OCI-LY1 (cell line): Measurements from ENCODE around the gene DEGS2.

ENCODE experiments used
- H2AFZ ChIP-seq: fragments of 200-600 bp; sonication (generic), shearing (Covaris generic); 2 replicates; pipeline ENCODE4 v1.6.0; 2014; ENCODE audit warnings: antibody characterized with exemption, mild to moderate bottlenecking, low read length
- H3F3A ChIP-seq: fragments of 200-600 bp; sonication (generic), shearing (Covaris generic); 2 replicates; pipeline ENCODE4 v1.6.0; 2014; ENCODE audit warnings: mild to moderate bottlenecking, antibody characterized with exemption, low read length, moderate library complexity; ENCODE audit not compliant: insufficient read depth
- H3K27ac ChIP-seq: fragments of 200-600 bp; sonication (generic); 2 replicates; pipeline ENCODE4 v1.5.1; 2014; ENCODE audit warnings: low read length, mixed run types, mild to moderate bottlenecking, low read depth; ENCODE audit not compliant: poor library complexity, severe bottlenecking
- H3K27me3 ChIP-seq: fragments of 200-600 bp; sonication (generic); 2 replicates; pipeline ENCODE4 v1.6.0; 2014; ENCODE audit warnings: antibody characterized with exemption, mild to moderate bottlenecking, low read length, moderate library complexity; ENCODE audit not compliant: insufficient read depth
- H3K36me3 ChIP-seq: fragments of 200-600 bp; sonication (generic); 2 replicates; pipeline ENCODE4 v1.6.1; 2014; ENCODE audit warnings: mild to moderate bottlenecking, antibody characterized with exemption, low read length, moderate library complexity, mixed read lengths; ENCODE audit not compliant: insufficient read depth
- H3K4me1 ChIP-seq: fragments of 200-600 bp; sonication (generic); 2 replicates; pipeline ENCODE4 v1.5.1; 2014; ENCODE audit warnings: mild to moderate bottlenecking, low read length, moderate library complexity; ENCODE audit not compliant: insufficient read depth, severe bottlenecking
- H3K4me2 ChIP-seq: fragments of 200-600 bp; sonication (generic), shearing (Covaris generic); 2 replicates; pipeline ENCODE4 v1.6.1; 2014; ENCODE audit warnings: low read length
- H3K4me3 ChIP-seq: fragments of 200-600 bp; sonication (generic); 2 replicates; pipeline ENCODE4 v1.5.1; 2014; ENCODE audit warnings: low read length, low read depth, mild to moderate bottlenecking, mixed read lengths; ENCODE audit not compliant: poor library complexity, severe bottlenecking
- H3K79me2 ChIP-seq: fragments of 200-600 bp; shearing (Covaris generic); 2 replicates; pipeline ENCODE4 v1.6.1; 2016; ENCODE audit warnings: mixed run types, low read length, mixed read lengths; ENCODE audit not compliant: insufficient read depth
- H3K9ac ChIP-seq: fragments of 200-600 bp; sonication (generic), shearing (Covaris generic); 2 replicates; pipeline ENCODE4 v1.6.1; 2014; ENCODE audit warnings: mild to moderate bottlenecking, low read length, mixed read lengths
- H3K9me2 ChIP-seq: fragments of 200-600 bp; sonication (generic), shearing (Covaris generic); 2 replicates; pipeline ENCODE4 v1.6.1; 2014; ENCODE audit warnings: low read depth, mild to moderate bottlenecking, low read length, mixed read lengths
- H3K9me3 ChIP-seq: fragments of 200-600 bp; shearing (Covaris generic); 2 replicates; pipeline ENCODE4 v1.6.1; 2014; ENCODE audit warnings: low read length, mixed read lengths
- H4K20me1 ChIP-seq: fragments of 200-600 bp; sonication (generic), shearing (Covaris generic); 2 replicates; pipeline ENCODE4 v1.6.0; 2016; ENCODE audit warnings: mild to moderate bottlenecking, low read length; ENCODE audit not compliant: insufficient read depth
- CTCF ChIP-seq: fragments of 200-600 bp; sonication (generic), shearing (Covaris generic); IDR thresholded peaks from 2 replicates; pipeline ENCODE4 v1.5.1; 2017; ENCODE audit warnings: mild to moderate bottlenecking, antibody characterized with exemption, low read length, moderate library complexity, mixed read lengths
- EZH2 ChIP-seq: fragments of 200-600 bp; sonication (generic), shearing (Covaris generic); IDR thresholded peaks from 2 replicates; pipeline ENCODE4 v1.8.0; 2017; ENCODE audit warnings: borderline replicate concordance, mixed run types, mild to moderate bottlenecking, antibody characterized with exemption, low read length, moderate library complexity, mixed read lengths

The DEGS2 gene

GRCh38 chr14:100152091-100152490 is 7.4 kb downstream of the DEGS2 start:
- no peaks in the 10 kb centered on the region for H4K20me1 ChIP-seq
- no peaks in the 10 kb centered on the region for H3F3A ChIP-seq
- H2AFZ ChIP-seq = no peak overlapping the region
- no peak overlapping the region for H3K9ac ChIP-seq
- H3K27me3 ChIP-seq = no peaks in the 10 kb centered on the region; the same call in 1 of the 2 replicates
- no peaks in the 10 kb centered on the region for H3K79me2 ChIP-seq
- H3K4me2 ChIP-seq = no peak overlapping the region
- no peaks in the 10 kb centered on the region for H3K9me2 ChIP-seq
- H3K36me3 ChIP-seq = peaks cover 7% of the 10 kb centered on the region; the same call in 1 of the 2 replicates
- no peak overlapping the region for H3K4me3 ChIP-seq
- H3K9me3 ChIP-seq = peaks cover 7% of the 10 kb centered on the region; the same call in 1 of the 2 replicates
- TF ChIP-seq EZH2 (no peak), CTCF (no peak)
- no peak overlapping the region for H3K27ac ChIP-seq
- H3K4me1 ChIP-seq = peaks cover 23% of the 10 kb centered on the region

GRCh38 chr14:100150932-100151587 is 8.4 kb downstream of the DEGS2 start:
- no peak overlapping the region for H2AFZ ChIP-seq
- no peaks in the 10 kb centered on the region for H3F3A ChIP-seq
- TF ChIP-seq EZH2 = no peak
- TF ChIP-seq CTCF = no peak
- no peak overlapping the region for H3K4me2 ChIP-seq
- H3K9me3 ChIP-seq = peaks cover 7% of the 10 kb centered on the region; the same call in 1 of the 2 replicates
- H3K27ac ChIP-seq = no peak overlapping the region
- peaks cover 26% of the 10 kb centered on the region for H3K4me1 ChIP-seq
- no peak overlapping the region for H3K9ac ChIP-seq
- H4K20me1 ChIP-seq = no peaks in the 10 kb centered on the region
- peaks cover 7% of the 10 kb centered on the region; the same call in 1 of the 2 replicates for H3K36me3 ChIP-seq
- H3K27me3 ChIP-seq = no peaks in the 10 kb centered on the region; the same call in 1 of the 2 replicates
- H3K9me2 ChIP-seq = no peaks in the 10 kb centered on the region
- no peaks in the 10 kb centered on the region for H3K79me2 ChIP-seq
- no peak overlapping the region for H3K4me3 ChIP-seq

- Histone ChIP-seq H3F3A (no peaks in the 10 kb centered on the region), H3K9me2 (no peaks in the 10 kb centered on the region), H3K4me1 (peaks cover 18% of the 10 kb centered on the region), H3K27me3 (no peaks in the 10 kb centered on the region; the same call in 1 of the 2 replicates), H2AFZ (no peak overlapping the region), H3K9me3 (peaks cover 7% of the 10 kb centered on the region; the same call in 1 of the 2 replicates), H3K9ac (no peak overlapping the region), H4K20me1 (no peaks in the 10 kb centered on the region), H3K4me2 (no peak overlapping the region), H3K27ac (no peak overlapping the region), H3K4me3 (no peak overlapping the region), H3K79me2 (no peaks in the 10 kb centered on the region), H3K36me3 (peaks cover 7% of the 10 kb centered on the region; the same call in 1 of the 2 replicates)
- TF ChIP-seq EZH2 (no peak), CTCF (no peak)
Measured at GRCh38 chr14:100149851-100150611, 9.4 kb downstream of the DEGS2 start.
